Activated CD4-positive, alpha-beta T cell treated with anti-CD3 and anti-CD28 coated beads for 4 hours (primary cell): ENCODE measurements around the gene MOGAT3.
"Not testable (repeated sequence)": the region's sequence is repeated elsewhere in the genome, so short reads cannot be mapped to it uniquely, and the experiment has no call there.

Source experiments
- DNase-seq, 2 donors: peaks; one replicate each; pipeline ENCODE4 v3.0.0-alpha.2; 2020

The MOGAT3 gene

GRCh38 chr7:101203740-101204738 lies 3.2 kb upstream of the MOGAT3 start:
- peak in 1 of 2 donors; percentile 28 for DNase-seq

GRCh38 chr7:101202603-101202918 lies 1.7 kb upstream of the MOGAT3 start:
- DNase-seq: no peak

GRCh38 chr7:101201695-101202602 lies 1.1 kb upstream of the MOGAT3 start:
- no peak for DNase-seq

GRCh38 chr7:101200504-101200861 lies 353 bp downstream of the MOGAT3 start:
- no peak for DNase-seq

- DNase-seq: not testable (repeated sequence)
Measured at GRCh38 chr7:101199522-101199921, 1.3 kb downstream of the MOGAT3 start.

GRCh38 chr7:101198476-101198875 lies 2.4 kb downstream of the MOGAT3 start:
- no peak for DNase-seq

GRCh38 chr7:101197991-101198390 lies 2.8 kb downstream of the MOGAT3 start:
- DNase-seq: no peak

- no peak for DNase-seq
Measured at GRCh38 chr7:101195884-101196283, 5.0 kb downstream of the MOGAT3 start.

- no peak for DNase-seq
Measured at GRCh38 chr7:101189109-101189508, 11.7 kb downstream of the MOGAT3 start.

- DNase-seq: no peak
Measured at GRCh38 chr7:101186844-101187428, 13.9 kb downstream of the MOGAT3 start.

GRCh38 chr7:101186194-101186593 lies 14.6 kb downstream of the MOGAT3 start:
- DNase-seq: no peak

GRCh38 chr7:101185258-101185839 lies 15.5 kb downstream of the MOGAT3 start:
- DNase-seq: no peak

- no peak for DNase-seq
Measured at GRCh38 chr7:101180130-101180755, 20.6 kb downstream of the MOGAT3 start, which contains the start of gene NAT16. TSS of gene NAT16 (minus strand) at chr7:101180293. CDS start at chr7:101174807, 5,486 bp downstream.

GRCh38 chr7:101179713-101180112 lies 21.1 kb downstream of the MOGAT3 start:
- DNase-seq: no peak

GRCh38 chr7:101179117-101179516 lies 21.7 kb downstream of the MOGAT3 start:
- no peak for DNase-seq

- no peak for DNase-seq
Measured at GRCh38 chr7:101177644-101178043, 23.2 kb downstream of the MOGAT3 start.

- no peak for DNase-seq
Measured at GRCh38 chr7:101175664-101176063, 25.2 kb downstream of the MOGAT3 start.

GRCh38 chr7:101174322-101174854 lies 26.4 kb downstream of the MOGAT3 start:
- no peak for DNase-seq

- peak; percentile 43 to 58 for DNase-seq
Measured at GRCh38 chr7:101173752-101174244, 27.0 kb downstream of the MOGAT3 start.

- DNase-seq: no peak
Measured at GRCh38 chr7:101172854-101173751, 27.7 kb downstream of the MOGAT3 start.
